A673 (cell line): Measurements from ENCODE around the gene SCG3. TPM values are rescaled to one million over a fixed set of nuclear protein-coding genes. Genes with fewer than 3 reads are reported as not detected.

Experiments
- BruUV-seq: library from RNA; stranded (reverse); fragments of 400-500 nt; replicated peaks from 2 replicates; lab custom pipeline; 2021; lab: Mats Ljungman, UMichigan
- CTCF ChIA-PET: fragments of 300-600 bp; sonication (Branson Sonifier 250); formaldehyde crosslinking; loops from one replicate; lab custom pipeline; 2022; ENCODE audit warnings: antibody characterized with exemption; lab: Charles Lee
- POLR2A ChIA-PET: fragments of 300-600 bp; sonication (Branson Sonifier 250); formaldehyde crosslinking; loops from one replicate; lab custom pipeline; 2022; ENCODE audit warnings: antibody characterized with exemption; ENCODE audit not compliant: low non-redundant PET; lab: Charles Lee
- DNase-seq: peaks from one replicate; pipeline ENCODE4 v3.0.0-alpha.2; 2015; ENCODE audit warnings: low spot score
- H3K27ac ChIP-seq: fragments of 200-600 bp; sonication (generic); 2 replicates; pipeline ENCODE4 v1.5.1; 2016; ENCODE audit warnings: mixed run types, low read depth, mild to moderate bottlenecking, mixed read lengths, antibody characterized with exemption, low read length; ENCODE audit not compliant: poor library complexity, severe bottlenecking
- H3K27me3 ChIP-seq: fragments of 200-600 bp; sonication (generic); replicated peaks from 2 replicates; pipeline ENCODE4 v1.6.1; 2017; ENCODE audit warnings: mixed run types, low read depth, mild to moderate bottlenecking, mixed read lengths, antibody characterized with exemption, low read length; ENCODE audit not compliant: insufficient read depth, poor library complexity
- H3K36me3 ChIP-seq: fragments of 200-600 bp; sonication (generic); 2 replicates; pipeline ENCODE4 v1.6.1; 2016; ENCODE audit warnings: mixed run types, mild to moderate bottlenecking, mixed read lengths, antibody characterized with exemption, low read length; ENCODE audit not compliant: insufficient read depth, poor library complexity, severe bottlenecking
- H3K4me1 ChIP-seq: fragments of 200-600 bp; sonication (generic); 2 replicates; pipeline ENCODE4 v1.6.1; 2017; ENCODE audit warnings: mixed run types, mild to moderate bottlenecking, mixed read lengths, antibody characterized with exemption, low read length; ENCODE audit not compliant: insufficient read depth, poor library complexity, severe bottlenecking
- H3K4me3 ChIP-seq: fragments of 200-600 bp; sonication (generic); 2 replicates; pipeline ENCODE4 v1.5.1; 2016; ENCODE audit warnings: low read depth, mixed run types, mild to moderate bottlenecking, mixed read lengths, low read length; ENCODE audit not compliant: poor library complexity, severe bottlenecking
- H3K9me3 ChIP-seq: fragments of 200-600 bp; sonication (generic); 2 replicates; pipeline ENCODE4 v1.6.1; 2016; ENCODE audit warnings: mixed run types, low read depth, mild to moderate bottlenecking, mixed read lengths, antibody characterized with exemption, low read length; ENCODE audit not compliant: poor library complexity, severe bottlenecking
- EZH2 ChIP-seq: fragments of 200-600 bp; sonication (generic); IDR thresholded peaks from 2 replicates; pipeline ENCODE4 v1.6.1; 2017; ENCODE audit warnings: borderline replicate concordance, low read depth, mild to moderate bottlenecking, mixed read lengths, antibody characterized with exemption, low read length; ENCODE audit not compliant: poor library complexity, severe bottlenecking
- intact Hi-C: fragments of 100-400 bp; cut with micrococcal nuclease; formaldehyde crosslinking; loops from one replicate; pipeline ENCODE4 v1.10.0; 2022; ENCODE audit not compliant: unreplicated experiment
- total RNA-seq: library from RNA; stranded (reverse); gene quantifications from 2 replicates; pipeline ENCODE4 v1.2.3, GENCODE V29; 2021
- TF ChIP-seq, protein P1 (sequence below): fragments of 300-800, 200-600 bp; sonication (generic); conservative IDR thresholded peaks from 2 replicates; pipeline ENCODE4 v1.5.1; 2017; ENCODE audit warnings: low read depth, mild to moderate bottlenecking, antibody characterized with exemption, low read length, moderate library complexity, mixed read lengths

Gene SCG3
- total RNA-seq, 1 experiment from 2014 or later, result 0.21 TPM

DNA sequence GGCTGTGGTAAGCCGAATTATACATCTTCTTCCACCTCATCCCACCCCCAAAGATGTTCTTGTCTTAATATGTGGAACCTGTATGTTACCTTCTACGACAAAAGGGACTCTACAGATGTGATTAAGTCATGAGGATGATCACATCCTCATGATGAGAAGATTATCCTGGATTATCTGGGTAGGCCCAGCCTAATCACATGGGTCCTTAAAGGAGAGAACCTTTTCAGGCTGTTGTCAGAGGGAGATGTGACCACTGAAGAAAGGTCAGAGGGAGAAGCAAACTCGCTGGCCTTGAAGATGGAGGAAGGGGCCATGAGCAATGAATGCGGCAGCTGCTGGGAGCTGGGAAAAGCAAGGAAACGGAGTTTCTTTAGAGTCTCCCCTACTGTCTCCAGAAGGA is 12.9 kb upstream of the SCG3 start:
- CTCF ChIA-PET, result no interaction called here
- H3K27ac ChIP-seq, result no peak overlapping the region
- DNase-seq, result no peak
- POLR2A ChIA-PET, result no interaction called here
- intact Hi-C loops, result no loop called here
- peaks cover 25% of the 10 kb centered on the region for H3K27me3 ChIP-seq
- no peak for TF ChIP-seq EZH2
- TF ChIP-seq, protein P1, sequence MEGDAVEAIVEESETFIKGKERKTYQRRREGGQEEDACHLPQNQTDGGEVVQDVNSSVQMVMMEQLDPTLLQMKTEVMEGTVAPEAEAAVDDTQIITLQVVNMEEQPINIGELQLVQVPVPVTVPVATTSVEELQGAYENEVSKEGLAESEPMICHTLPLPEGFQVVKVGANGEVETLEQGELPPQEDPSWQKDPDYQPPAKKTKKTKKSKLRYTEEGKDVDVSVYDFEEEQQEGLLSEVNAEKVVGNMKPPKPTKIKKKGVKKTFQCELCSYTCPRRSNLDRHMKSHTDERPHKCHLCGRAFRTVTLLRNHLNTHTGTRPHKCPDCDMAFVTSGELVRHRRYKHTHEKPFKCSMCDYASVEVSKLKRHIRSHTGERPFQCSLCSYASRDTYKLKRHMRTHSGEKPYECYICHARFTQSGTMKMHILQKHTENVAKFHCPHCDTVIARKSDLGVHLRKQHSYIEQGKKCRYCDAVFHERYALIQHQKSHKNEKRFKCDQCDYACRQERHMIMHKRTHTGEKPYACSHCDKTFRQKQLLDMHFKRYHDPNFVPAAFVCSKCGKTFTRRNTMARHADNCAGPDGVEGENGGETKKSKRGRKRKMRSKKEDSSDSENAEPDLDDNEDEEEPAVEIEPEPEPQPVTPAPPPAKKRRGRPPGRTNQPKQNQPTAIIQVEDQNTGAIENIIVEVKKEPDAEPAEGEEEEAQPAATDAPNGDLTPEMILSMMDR, result no peak
- H3K4me3 ChIP-seq, result no peak overlapping the region
- BruUV-seq, result no TSS peak
- H3K36me3 ChIP-seq, result no peaks in the 10 kb centered on the region
- H3K9me3 ChIP-seq, result no peaks in the 10 kb centered on the region
- no peaks in the 10 kb centered on the region for H3K4me1 ChIP-seq

DNA sequence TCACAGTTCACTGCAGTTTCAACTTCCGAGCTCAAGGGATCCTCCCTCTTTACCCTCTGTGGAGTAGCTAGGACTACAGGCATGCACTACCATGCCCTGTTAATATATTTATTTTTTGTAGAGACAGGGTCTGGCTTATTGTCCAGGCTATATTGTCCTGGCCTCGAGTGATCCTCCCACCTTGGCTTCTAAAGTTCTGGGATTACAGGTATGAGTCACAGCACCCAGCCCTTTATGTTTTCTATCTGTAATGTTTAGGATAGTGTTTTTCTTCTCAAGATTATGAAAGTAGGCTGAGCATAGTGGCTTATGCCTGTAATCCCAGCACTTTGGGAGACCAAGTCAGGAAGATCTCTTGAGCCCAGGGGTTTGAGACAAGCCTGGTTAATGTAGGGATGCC is 11.9 kb upstream of the SCG3 start:
- TF ChIP-seq EZH2, result no peak
- TF ChIP-seq, protein P1, result no peak
- BruUV-seq, result no TSS peak
- intact Hi-C loops, result no loop called here
- Histone ChIP-seq H3K36me3 (no peaks in the 10 kb centered on the region), H3K27me3 (peaks cover 25% of the 10 kb centered on the region), H3K27ac (no peak overlapping the region), H3K9me3 (no peaks in the 10 kb centered on the region), H3K4me1 (no peaks in the 10 kb centered on the region), H3K4me3 (no peak overlapping the region)
- POLR2A ChIA-PET, result no interaction called here
- no peak for DNase-seq
- CTCF ChIA-PET, result no interaction called here

DNA sequence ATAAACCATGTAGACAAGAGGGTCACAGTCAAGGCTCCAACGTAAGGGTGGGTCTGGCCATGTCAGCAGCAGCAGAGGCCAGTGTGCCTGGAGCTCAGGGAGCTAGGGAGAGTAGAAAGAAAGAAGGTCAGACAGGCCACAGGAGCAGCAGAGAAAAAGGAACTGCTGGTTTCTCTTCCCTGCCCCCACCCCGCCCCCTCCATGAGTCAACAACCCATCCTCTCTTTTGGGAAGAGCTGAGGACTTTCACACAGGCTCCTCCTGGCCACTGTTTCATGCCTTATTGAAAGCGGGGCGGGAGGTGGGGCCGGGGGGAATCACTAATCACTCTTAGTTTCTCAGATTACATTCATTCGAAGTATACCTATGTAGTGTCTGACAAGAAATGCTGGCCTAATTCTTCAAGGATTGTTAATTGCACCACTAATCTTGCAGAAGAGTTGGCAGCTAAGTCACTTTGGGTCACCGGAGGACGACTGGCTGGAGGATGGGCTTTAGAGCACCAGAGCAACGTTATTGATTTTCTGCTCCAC is 9.1 kb upstream of the SCG3 start:
- TF ChIP-seq, protein P1, result no peak
- TF ChIP-seq EZH2, result no peak
- intact Hi-C loops, result no loop called here
- BruUV-seq, result no TSS peak
- ChIA-PET POLR2A (no interaction called here), CTCF (no interaction called here)
- no peak overlapping the region for H3K4me3 ChIP-seq
- H3K27ac ChIP-seq, result no peak overlapping the region
- no peak for DNase-seq
- no peaks in the 10 kb centered on the region for H3K36me3 ChIP-seq
- no peaks in the 10 kb centered on the region for H3K4me1 ChIP-seq
- no peaks in the 10 kb centered on the region for H3K9me3 ChIP-seq
- peaks cover 13% of the 10 kb centered on the region for H3K27me3 ChIP-seq
